Stimulated activated CD8-positive, alpha-beta memory T cell treated with anti-CD3 and anti-CD28 coated beads, Interleukin-2, amount 100 ng/mL, for 48 hours (primary cell): ENCODE results near the gene ATAD5.
"Not testable (repeated sequence)": the region's sequence is repeated elsewhere in the genome, so short reads cannot be mapped to it uniquely, and the experiment has no call there.

Experiments
- DNase-seq, 2 donors: peaks; one replicate each; pipeline ENCODE4 v3.0.0-alpha.2; 2020; ENCODE audit warnings: low read depth in 2 of 2

Gene ATAD5

GRCh38 chr17:30831663-30832437 is at the start of gene ATAD5:
TSS of gene ATAD5 (plus strand) at chr17:30831966. CDS start at chr17:30832348, 382 bp downstream.
- peak; percentile 82 for DNase-seq

GRCh38 chr17:30782206-30782605 is 49.6 kb upstream of the ATAD5 start:
- no peak for DNase-seq

- DNase-seq: no peak
Measured at GRCh38 chr17:30788918-30789317, 42.8 kb upstream of the ATAD5 start.

- no peak for DNase-seq
Measured at GRCh38 chr17:30790279-30790678, 41.5 kb upstream of the ATAD5 start.

GRCh38 chr17:30793282-30793977 is 38.3 kb upstream of the ATAD5 start:
- no peak for DNase-seq

GRCh38 chr17:30794372-30794771 is 37.4 kb upstream of the ATAD5 start:
- no peak for DNase-seq

GRCh38 chr17:30796016-30796415 is 35.8 kb upstream of the ATAD5 start:
- DNase-seq: no peak

- no peak for DNase-seq
Measured at GRCh38 chr17:30801671-30802070, 30.1 kb upstream of the ATAD5 start.

- DNase-seq: no peak
Measured at GRCh38 chr17:30805944-30806456, 25.8 kb upstream of the ATAD5 start.

- no peak for DNase-seq
Measured at GRCh38 chr17:30807896-30808295, 23.9 kb upstream of the ATAD5 start.

GRCh38 chr17:30808785-30809286 is 22.9 kb upstream of the ATAD5 start:
- DNase-seq: no peak

GRCh38 chr17:30809867-30810266 is 21.9 kb upstream of the ATAD5 start:
- no peak for DNase-seq

GRCh38 chr17:30812218-30813177 is 19.3 kb upstream of the ATAD5 start:
- DNase-seq: no peak

- DNase-seq: not testable (repeated sequence)
Measured at GRCh38 chr17:30814236-30814635, 17.5 kb upstream of the ATAD5 start.

- DNase-seq: not testable (repeated sequence)
Measured at GRCh38 chr17:30814860-30815259, 16.9 kb upstream of the ATAD5 start.

GRCh38 chr17:30816165-30816564 is 15.6 kb upstream of the ATAD5 start:
- no peak for DNase-seq

GRCh38 chr17:30819971-30820705 is 11.6 kb upstream of the ATAD5 start:
- no peak for DNase-seq

- DNase-seq: no peak
Measured at GRCh38 chr17:30821871-30822723, 9.7 kb upstream of the ATAD5 start.

- not testable (repeated sequence) for DNase-seq
Measured at GRCh38 chr17:30822919-30823318, 8.8 kb upstream of the ATAD5 start.

GRCh38 chr17:30823421-30823820 is 8.3 kb upstream of the ATAD5 start:
- no peak for DNase-seq
